Measurements from ENCODE around the gene CIDEB.

DNA sequence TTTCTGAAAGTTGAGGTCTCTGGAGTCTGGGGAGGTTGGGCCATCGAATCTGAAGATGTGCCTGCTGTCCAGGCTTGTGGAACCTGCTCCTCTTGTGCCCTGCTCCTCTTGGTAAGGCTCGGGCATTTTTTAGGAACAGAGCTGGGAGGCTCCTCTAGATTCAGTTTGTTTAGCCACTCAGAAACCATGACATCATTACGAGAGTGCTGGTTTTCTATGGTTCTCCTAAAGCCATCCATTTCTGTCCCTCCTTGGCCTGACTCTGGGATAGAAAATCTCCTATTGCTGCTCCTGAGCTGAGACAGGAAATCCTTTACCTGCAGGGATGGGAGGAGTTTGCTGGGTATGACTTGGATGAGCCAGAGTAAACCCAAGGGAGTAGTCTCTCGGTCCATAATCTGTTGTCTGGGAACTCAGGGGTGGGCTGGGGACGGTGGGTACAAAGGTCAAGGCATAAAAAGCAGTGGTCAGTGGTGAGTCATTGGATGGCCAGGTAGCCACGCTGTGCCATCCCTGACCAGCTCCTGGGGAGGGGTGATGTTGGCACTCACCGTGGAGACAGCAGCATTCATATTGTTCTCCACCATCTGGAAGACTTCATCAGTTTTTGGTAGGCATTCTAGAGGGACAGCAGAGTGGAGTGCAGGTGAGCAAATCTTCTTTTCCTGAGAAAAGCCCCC lies 29.5 kb upstream of the CIDEB start:
- TF ChIP-seq, protein P1, sequence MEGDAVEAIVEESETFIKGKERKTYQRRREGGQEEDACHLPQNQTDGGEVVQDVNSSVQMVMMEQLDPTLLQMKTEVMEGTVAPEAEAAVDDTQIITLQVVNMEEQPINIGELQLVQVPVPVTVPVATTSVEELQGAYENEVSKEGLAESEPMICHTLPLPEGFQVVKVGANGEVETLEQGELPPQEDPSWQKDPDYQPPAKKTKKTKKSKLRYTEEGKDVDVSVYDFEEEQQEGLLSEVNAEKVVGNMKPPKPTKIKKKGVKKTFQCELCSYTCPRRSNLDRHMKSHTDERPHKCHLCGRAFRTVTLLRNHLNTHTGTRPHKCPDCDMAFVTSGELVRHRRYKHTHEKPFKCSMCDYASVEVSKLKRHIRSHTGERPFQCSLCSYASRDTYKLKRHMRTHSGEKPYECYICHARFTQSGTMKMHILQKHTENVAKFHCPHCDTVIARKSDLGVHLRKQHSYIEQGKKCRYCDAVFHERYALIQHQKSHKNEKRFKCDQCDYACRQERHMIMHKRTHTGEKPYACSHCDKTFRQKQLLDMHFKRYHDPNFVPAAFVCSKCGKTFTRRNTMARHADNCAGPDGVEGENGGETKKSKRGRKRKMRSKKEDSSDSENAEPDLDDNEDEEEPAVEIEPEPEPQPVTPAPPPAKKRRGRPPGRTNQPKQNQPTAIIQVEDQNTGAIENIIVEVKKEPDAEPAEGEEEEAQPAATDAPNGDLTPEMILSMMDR (IDR thresholded peaks at IDR 0.05; ENCODE audit: borderline replicate concordance, extremely low read depth, low read length, poor library complexity, severe bottlenecking): no peak
- no peak for TF ChIP-seq EZH2 (IDR thresholded peaks at IDR 0.05; ENCODE audit: borderline replicate concordance, low read depth, low read length, severe bottlenecking)
